Activated T-cell treated with anti-CD3 and anti-CD28 coated beads, Interleukin-2, amount 50 U/mL, for 72 hours (primary cell): Measurements from ENCODE around the gene PNLIPRP2. TPM values are rescaled to one million over a fixed set of nuclear protein-coding genes. Genes with fewer than 3 reads are reported as not detected.

Source experiments
- ATAC-seq, 2 donors: fragments of 150-1000 bp; cut with Tn5 transposase; replicated peaks in 1 of 2; 2 replicates each; pipeline ENCODE4 v1.10.0; 2021; ENCODE audit warnings: moderate library complexity in 2 of 2, mild to moderate bottlenecking in 1 of 2
- DNase-seq, 2 donors: peaks; one replicate each; pipeline ENCODE4 v3.0.0; 2021 to 2022; ENCODE audit warnings: mixed read lengths in 1 of 2
- H3K27ac Mint-ChIP-seq: one replicate; pipeline ENCODE4 v1.8.0; 2022; ENCODE audit warnings: mild to moderate bottlenecking, moderate library complexity, mixed read lengths
- H3K27me3 Mint-ChIP-seq: one replicate; pipeline ENCODE4 v1.8.0; 2022; ENCODE audit warnings: low read depth, mixed read lengths
- H3K36me3 Mint-ChIP-seq, 2 donors: one replicate each; pipeline ENCODE4 v1.8.0; 2022; ENCODE audit warnings: mixed read lengths in 2 of 2, mild to moderate bottlenecking in 1 of 2; ENCODE audit not compliant: insufficient read depth in 2 of 2
- H3K4me1 Mint-ChIP-seq: one replicate; pipeline ENCODE4 v1.8.0; 2022; ENCODE audit warnings: low read depth, mixed read lengths
- H3K4me3 Mint-ChIP-seq, 2 donors: one replicate each; pipeline ENCODE4 v1.8.0; 2022; ENCODE audit warnings: mild to moderate bottlenecking in 2 of 2, mixed read lengths in 2 of 2, moderate library complexity in 2 of 2
- H3K9me3 Mint-ChIP-seq, 2 donors: one replicate each; pipeline ENCODE4 v1.8.0; 2022; ENCODE audit warnings: mixed read lengths in 2 of 2
- total RNA-seq, 2 donors: library from RNA; stranded (reverse); gene quantifications; one replicate each; pipeline ENCODE4 v1.2.3, GENCODE V29; 2022

PNLIPRP2 gene
- total RNA-seq = not detected

DNA sequence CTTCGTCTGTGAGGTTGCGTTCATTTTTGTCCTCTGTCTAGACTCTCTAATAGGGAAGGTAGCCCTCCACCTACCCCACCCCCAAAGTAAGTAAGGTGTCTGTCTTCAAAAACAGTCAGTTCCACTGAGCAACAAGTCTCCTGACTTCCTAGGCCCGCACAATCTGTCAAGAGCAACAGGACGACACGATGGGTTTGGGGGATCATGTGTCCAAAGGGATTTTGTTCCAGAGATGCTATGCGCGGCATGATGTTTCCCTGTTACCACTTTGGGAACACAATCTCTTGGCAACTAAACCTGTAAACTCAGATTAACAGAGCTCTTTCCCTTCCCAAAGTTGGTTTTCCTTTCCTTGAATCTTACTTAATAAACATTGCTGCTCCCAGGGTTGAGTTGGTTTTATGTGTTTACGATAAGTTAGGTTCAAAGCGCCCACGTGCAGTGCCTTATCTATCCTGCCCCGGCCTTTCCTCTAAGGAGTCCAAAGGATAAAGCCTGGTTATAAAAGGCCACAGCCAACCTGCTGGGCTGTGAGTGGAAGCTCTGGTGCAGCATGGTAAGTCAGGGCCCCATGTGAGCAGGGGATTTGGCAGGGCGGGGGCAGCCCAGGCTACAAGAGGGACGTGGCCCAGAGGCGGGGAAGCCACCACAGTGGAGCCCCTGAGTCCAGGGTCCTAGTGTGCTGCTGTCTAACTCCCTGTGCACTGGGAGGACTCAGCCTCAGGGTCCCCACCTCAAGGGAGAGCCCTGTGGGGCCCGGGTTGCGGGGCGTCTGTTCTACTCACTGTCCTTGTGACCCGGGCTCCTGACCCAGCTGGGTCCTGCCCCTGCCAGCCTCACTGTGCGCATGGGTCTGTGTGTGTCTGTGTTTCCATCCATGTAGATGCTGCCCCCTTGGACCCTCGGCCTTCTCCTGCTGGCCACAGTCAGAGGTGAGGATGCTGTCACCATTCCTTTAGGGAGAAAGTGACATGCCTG, at the start of gene PNLIPRP2:
TSS of gene PNLIPRP2 (plus strand) at position 531 of the 978 bp plus-strand sequence.
- H3K36me3 Mint-ChIP-seq = no peaks in the 10 kb centered on the region
- no peak for DNase-seq
- H3K4me3 Mint-ChIP-seq = no peak within 1 kb of the TSS
- H3K4me1 Mint-ChIP-seq = no peaks in the 10 kb centered on the region
- peaks cover 17% of the 10 kb centered on the region for H3K27me3 Mint-ChIP-seq
- no peak within 1 kb of the TSS for H3K27ac Mint-ChIP-seq
- no peak for ATAC-seq
- H3K9me3 Mint-ChIP-seq = no peaks in the 10 kb centered on the region

DNA sequence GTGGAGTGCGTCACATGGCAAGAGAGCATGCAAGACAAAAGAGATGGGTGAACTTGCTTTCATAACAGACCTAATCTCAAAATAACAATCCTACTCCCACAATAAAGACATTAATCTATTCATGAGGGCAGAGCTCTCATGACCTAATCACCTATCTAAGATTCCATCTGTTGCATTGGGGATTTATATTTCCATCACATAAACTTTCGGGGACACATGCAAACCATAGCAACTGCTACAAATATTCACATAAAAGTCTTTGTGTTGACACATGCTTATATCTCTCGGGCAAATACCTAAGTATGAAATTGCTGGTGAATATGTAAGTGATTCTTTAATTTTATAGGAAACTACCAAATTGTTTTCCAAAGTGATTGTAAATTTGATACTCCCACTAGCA, 46.0 kb upstream of the PNLIPRP2 start:
- DNase-seq = no peak
- no peak overlapping the region for H3K4me3 Mint-ChIP-seq
- H3K36me3 Mint-ChIP-seq = peaks cover 0 to 1% of the 10 kb centered on the region in 2 donors
- no peak overlapping the region for H3K27ac Mint-ChIP-seq
- H3K9me3 Mint-ChIP-seq = peaks cover 3 to 4% of the 10 kb centered on the region in 2 donors
- no peak for ATAC-seq
- H3K27me3 Mint-ChIP-seq = peaks cover 5% of the 10 kb centered on the region
- no peaks in the 10 kb centered on the region for H3K4me1 Mint-ChIP-seq

DNA sequence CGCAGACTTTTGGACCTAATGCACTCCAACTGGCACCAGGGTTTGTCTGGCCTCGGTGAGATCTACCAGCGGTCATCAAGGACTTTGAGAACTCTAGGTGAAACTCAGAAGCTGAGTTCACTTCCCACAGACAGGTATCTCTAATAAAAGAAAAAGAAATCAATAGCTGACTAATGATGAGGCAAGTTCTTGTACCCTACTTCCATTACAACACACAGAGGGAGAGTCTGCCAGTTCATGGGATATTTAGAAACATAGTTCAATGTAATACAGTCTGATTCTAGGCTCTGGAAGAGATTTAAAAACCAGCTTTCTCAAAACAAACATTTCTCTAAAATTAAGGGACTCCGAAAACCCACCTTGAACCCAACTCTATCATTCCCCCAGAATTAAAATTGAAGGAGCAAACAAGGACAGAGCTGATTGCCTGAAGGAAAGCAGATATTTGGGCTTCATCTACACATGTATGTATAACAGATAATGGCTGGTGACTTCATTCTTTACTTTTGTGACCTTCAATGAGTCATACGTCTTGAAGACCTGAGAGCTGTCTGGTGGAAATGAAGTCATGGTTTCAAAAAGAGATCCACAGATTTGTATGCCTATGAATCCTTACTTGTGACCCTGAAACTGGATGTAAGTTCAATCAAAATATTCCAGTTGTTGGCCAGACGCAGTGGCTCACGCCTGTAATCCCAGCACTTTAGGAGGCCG, 32.7 kb upstream of the PNLIPRP2 start:
- DNase-seq = no peak
- H3K36me3 Mint-ChIP-seq = no peaks in the 10 kb centered on the region
- H3K9me3 Mint-ChIP-seq = peaks cover 0 to 2% of the 10 kb centered on the region in 2 donors
- H3K27ac Mint-ChIP-seq = no peak overlapping the region
- no peak for ATAC-seq
- H3K27me3 Mint-ChIP-seq = no peaks in the 10 kb centered on the region
- no peaks in the 10 kb centered on the region for H3K4me1 Mint-ChIP-seq
- H3K4me3 Mint-ChIP-seq = no peak overlapping the region

DNA sequence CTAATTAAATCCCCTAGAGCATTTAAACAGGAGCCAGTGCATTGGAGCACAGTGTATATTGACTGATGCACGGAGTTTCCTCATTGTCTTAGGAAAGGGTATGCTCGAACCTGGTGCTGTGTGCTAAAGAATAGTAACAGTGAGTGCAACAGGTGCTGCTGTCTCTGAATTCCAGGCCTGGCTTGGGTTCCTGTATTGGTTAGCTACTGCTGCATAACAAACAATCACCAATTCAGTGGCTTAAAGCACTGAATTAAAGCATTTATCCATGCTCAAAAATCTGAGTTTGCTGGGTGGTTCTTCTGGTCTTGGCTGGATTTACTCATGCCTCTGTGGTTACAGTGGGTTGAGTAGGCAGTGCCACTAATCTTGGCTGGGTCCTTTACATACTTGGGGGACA, 31.8 kb upstream of the PNLIPRP2 start:
- Mint-ChIP-seq H3K36me3 (no peaks in the 10 kb centered on the region), H3K27ac (no peak overlapping the region), H3K4me3 (no peak overlapping the region), H3K4me1 (no peaks in the 10 kb centered on the region), H3K9me3 (peaks cover 0 to 2% of the 10 kb centered on the region in 2 donors), H3K27me3 (no peaks in the 10 kb centered on the region)
- ATAC-seq (no peak), DNase-seq (no peak)

DNA sequence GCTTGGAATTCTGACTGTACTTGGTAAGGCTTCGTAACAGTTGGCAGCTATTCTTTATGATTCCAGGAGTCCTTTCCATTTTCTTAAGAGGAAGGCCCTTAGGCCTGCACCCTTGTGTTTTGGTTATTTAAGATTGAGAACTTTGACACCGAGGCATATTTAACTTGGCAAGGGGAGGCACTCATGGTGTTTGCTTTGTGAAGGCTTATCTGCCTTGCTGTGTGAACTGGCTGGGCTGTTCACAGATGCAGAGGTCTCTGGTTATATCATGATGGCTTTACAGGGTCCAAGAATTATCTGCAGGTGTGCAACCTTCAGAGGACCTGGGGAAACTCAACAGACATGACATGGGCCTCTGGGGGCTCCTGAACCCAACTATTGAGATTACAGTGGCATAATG, 30.8 kb upstream of the PNLIPRP2 start:
- H3K4me1 Mint-ChIP-seq = no peaks in the 10 kb centered on the region
- H3K27me3 Mint-ChIP-seq = no peaks in the 10 kb centered on the region
- peaks cover 0 to 2% of the 10 kb centered on the region in 2 donors for H3K9me3 Mint-ChIP-seq
- DNase-seq = no peak
- H3K36me3 Mint-ChIP-seq = no peaks in the 10 kb centered on the region
- no peak overlapping the region for H3K27ac Mint-ChIP-seq
- H3K4me3 Mint-ChIP-seq = no peak overlapping the region
- ATAC-seq = no peak

DNA sequence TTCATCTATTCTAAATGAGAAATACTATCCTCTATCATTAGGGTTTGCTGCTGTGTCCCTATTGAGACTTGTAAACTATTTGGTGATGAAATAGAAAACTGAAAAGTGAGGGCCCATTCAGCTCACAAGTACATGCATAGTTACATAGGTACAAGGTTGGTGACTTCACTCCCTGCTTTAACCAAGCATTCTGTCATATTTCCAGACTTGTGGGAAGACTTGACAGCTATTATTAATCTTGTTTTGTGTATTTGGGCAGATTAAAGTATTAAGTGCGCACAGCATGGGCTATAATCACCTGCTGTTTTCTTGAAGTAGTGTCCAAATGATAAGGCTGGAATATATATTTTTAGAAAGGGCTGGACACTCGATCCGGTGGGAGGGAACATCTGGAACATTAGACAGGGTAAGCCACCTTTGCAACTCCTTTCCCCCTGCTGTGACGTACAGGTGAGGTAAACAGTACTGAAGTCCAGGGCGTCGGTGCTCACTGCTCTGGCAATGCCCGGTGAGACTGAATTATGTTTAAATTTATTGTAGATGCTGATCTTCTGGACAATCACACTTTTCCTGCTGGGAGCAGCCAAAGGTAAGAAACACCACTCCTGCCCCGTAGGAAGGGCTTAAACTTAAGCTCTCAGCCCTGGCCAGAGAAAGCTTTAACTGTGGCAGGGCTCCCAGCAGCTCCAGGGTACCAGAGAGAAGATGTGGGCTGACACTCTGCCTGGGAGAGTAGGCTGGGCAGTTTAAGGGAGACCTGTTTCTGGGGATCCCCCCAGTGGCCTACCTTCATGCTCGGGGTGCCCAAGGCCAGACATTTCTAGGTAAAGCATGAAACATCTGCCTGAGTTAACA, 29.9 kb upstream of the PNLIPRP2 start, which contains the start of gene PNLIPRP1:
TSS of gene PNLIPRP1 (plus strand) at position 370 of the 855 bp plus-strand sequence. CDS start at position 541, 171 bp downstream.
- ATAC-seq (no peak), DNase-seq (no peak)
- Mint-ChIP-seq H3K36me3 (no peaks in the 10 kb centered on the region), H3K27ac (no peak within 1 kb of the TSS), H3K27me3 (no peaks in the 10 kb centered on the region), H3K9me3 (peaks cover 0 to 2% of the 10 kb centered on the region in 2 donors), H3K4me3 (no peak within 1 kb of the TSS), H3K4me1 (no peaks in the 10 kb centered on the region)

DNA sequence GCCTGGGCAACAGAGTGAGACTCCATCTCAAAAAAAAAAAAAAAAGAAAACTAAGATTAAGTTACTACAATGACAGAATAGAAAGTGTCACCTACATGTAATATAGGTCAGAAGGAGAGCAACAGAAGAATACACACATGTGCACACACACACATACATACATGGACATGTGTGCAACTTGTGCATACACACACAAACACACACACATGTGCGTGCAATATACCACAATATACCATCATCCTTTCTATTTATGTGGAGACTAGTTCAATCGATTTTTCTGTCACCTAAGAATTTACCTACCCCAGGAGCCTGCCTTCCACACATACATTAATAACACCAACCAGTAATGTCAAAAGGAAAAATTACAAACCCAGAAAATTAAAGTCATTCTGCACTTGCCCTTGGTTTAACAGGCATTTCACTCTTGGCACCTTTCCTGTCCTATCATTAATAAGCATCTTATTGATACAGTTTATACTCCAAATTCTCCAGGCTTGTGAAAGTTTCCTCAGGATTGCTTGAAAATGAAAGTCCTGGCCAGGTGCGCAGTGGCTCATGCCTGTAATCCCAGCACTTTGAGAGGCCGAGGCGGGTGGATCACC, 27.5 kb upstream of the PNLIPRP2 start:
- Mint-ChIP-seq H3K27me3 (no peaks in the 10 kb centered on the region), H3K36me3 (no peaks in the 10 kb centered on the region), H3K4me1 (no peaks in the 10 kb centered on the region), H3K9me3 (no peaks in the 10 kb centered on the region), H3K27ac (no peak overlapping the region), H3K4me3 (no peak overlapping the region)
- no peak for ATAC-seq
- DNase-seq = no peak

DNA sequence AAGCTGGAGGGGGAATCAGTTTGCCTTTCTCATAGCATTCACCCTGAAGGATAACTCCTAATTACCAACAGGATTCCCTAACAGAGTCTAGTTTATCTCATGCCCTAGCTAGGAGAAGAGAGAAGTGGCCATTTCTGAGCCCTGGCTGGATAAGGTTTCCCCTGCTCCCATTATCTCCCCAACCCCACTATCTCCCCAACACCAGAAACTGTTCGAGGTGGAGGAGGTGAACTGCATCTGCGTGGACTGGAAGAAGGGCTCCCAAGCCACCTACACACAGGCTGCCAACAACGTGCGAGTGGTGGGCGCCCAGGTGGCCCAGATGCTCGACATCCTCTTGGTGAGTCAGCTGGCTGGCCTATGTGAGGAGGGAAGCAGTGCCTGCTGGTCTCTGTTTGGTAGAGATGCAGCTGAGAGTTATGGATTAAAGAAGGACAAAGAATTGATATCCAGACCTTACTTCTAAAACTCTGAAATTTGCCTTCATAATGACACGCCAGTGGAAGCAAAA, 26.2 kb upstream of the PNLIPRP2 start:
- H3K4me3 Mint-ChIP-seq = no peak overlapping the region
- no peak for ATAC-seq
- no peaks in the 10 kb centered on the region for H3K9me3 Mint-ChIP-seq
- DNase-seq = no peak
- no peak overlapping the region for H3K27ac Mint-ChIP-seq
- H3K4me1 Mint-ChIP-seq = no peaks in the 10 kb centered on the region
- no peaks in the 10 kb centered on the region for H3K27me3 Mint-ChIP-seq
- no peaks in the 10 kb centered on the region for H3K36me3 Mint-ChIP-seq

- H3K36me3 Mint-ChIP-seq = no peaks in the 10 kb centered on the region
- DNase-seq (no peak), ATAC-seq (no peak)
- H3K4me3 Mint-ChIP-seq = no peak overlapping the region
- no peaks in the 10 kb centered on the region for H3K27me3 Mint-ChIP-seq
- H3K9me3 Mint-ChIP-seq = no peaks in the 10 kb centered on the region
- H3K27ac Mint-ChIP-seq = no peak overlapping the region
- H3K4me1 Mint-ChIP-seq = no peaks in the 10 kb centered on the region
These were observed 24.7 kb upstream of the PNLIPRP2 start for GRCh38 chr10:116596062-116596461.

DNA sequence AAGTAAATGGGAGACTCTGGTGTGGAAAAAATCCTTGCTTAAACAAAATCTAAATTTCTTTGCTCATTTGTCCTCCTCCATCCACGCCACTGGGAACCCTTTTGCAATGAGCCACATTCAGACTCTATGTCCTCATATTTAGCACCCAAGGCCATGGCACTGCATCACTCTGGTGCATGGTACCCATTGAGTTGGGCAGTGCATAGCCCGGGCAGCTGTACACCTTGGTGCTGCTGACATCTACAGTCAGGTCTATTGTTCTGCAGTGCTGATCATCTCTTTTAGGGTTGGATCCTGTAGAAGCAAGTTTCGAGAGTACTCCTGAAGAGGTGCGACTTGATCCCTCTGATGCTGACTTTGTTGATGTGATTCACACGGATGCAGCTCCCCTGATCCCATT, 23.2 kb upstream of the PNLIPRP2 start:
- H3K9me3 Mint-ChIP-seq = no peaks in the 10 kb centered on the region
- H3K4me1 Mint-ChIP-seq = no peaks in the 10 kb centered on the region
- ATAC-seq (no peak), DNase-seq (no peak)
- no peaks in the 10 kb centered on the region for H3K36me3 Mint-ChIP-seq
- H3K27ac Mint-ChIP-seq = no peak overlapping the region
- H3K4me3 Mint-ChIP-seq = no peak overlapping the region
- H3K27me3 Mint-ChIP-seq = no peaks in the 10 kb centered on the region

DNA sequence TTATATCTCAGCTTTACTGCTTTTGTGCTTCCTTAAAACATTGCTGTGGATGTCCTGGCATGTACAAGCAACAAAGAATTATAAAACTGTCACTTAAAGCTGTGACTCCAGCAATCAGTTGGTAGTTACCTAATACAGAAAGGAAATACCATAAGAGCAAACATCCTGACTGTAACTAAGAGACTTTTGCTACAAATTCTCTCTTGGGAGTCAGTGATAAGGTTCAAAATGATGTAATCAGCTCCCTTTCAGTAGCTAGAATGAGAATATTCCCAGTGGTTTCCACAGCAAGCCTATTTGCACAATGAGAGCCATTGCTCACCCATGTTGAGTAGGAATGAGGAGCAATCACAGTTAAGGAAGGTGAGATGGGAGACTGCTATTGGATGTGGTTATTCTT, 22.4 kb upstream of the PNLIPRP2 start:
- H3K9me3 Mint-ChIP-seq = no peaks in the 10 kb centered on the region
- no peak for ATAC-seq
- H3K4me3 Mint-ChIP-seq = no peak overlapping the region
- H3K4me1 Mint-ChIP-seq = no peaks in the 10 kb centered on the region
- no peaks in the 10 kb centered on the region for H3K36me3 Mint-ChIP-seq
- DNase-seq = no peak
- no peaks in the 10 kb centered on the region for H3K27me3 Mint-ChIP-seq
- no peak overlapping the region for H3K27ac Mint-ChIP-seq

DNA sequence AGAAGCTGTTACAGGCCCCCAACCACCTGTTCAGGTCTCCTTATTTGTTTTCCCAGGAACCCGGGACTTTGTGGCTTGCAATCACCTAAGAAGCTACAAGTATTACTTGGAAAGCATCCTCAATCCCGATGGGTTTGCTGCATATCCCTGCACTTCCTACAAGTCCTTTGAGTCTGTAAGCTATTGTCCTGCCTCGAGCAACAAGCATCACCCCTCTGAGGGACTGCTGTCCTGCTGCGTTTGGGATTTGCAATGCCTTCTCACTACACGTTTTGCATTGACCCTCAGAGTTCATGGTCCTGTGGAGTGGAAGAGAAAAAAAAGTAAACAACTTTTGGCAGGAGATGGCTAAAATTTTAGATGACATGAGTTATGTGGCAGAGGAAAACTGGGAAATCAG, 20.8 kb upstream of the PNLIPRP2 start:
- H3K4me1 Mint-ChIP-seq = no peaks in the 10 kb centered on the region
- ATAC-seq = no peak
- H3K9me3 Mint-ChIP-seq = no peaks in the 10 kb centered on the region
- H3K27me3 Mint-ChIP-seq = no peaks in the 10 kb centered on the region
- no peaks in the 10 kb centered on the region for H3K36me3 Mint-ChIP-seq
- H3K27ac Mint-ChIP-seq = no peak overlapping the region
- DNase-seq = no peak
- H3K4me3 Mint-ChIP-seq = no peak overlapping the region
